NB4 (cell line): ENCODE data around the gene CPA1.

Source experiments
- DNase-seq: peaks from one replicate; pipeline ENCODE4 v3.0.0; 2010; ENCODE audit warnings: low read depth
- H3K4me3 ChIP-seq: one replicate; pipeline ENCODE4 v1.5.1; 2011; ENCODE audit warnings: mild to moderate bottlenecking, low read depth, low read length, moderate library complexity
- MYC ChIP-seq: IDR thresholded peaks from 2 replicates; pipeline ENCODE4 v1.6.1; 2011; ENCODE audit warnings: low read depth, low read length
- POLR2A ChIP-seq: IDR thresholded peaks from 2 replicates; pipeline ENCODE4 v1.6.1; 2011; ENCODE audit warnings: mild to moderate bottlenecking; ENCODE audit not compliant: insufficient read length; ENCODE audit errors: extremely low read depth
- TF ChIP-seq, protein P1 (sequence below): IDR thresholded peaks from one replicate; pipeline ENCODE4 v1.5.1; 2012; ENCODE audit warnings: low read depth, low read length
- TF ChIP-seq, protein P2 (sequence below): IDR thresholded peaks from 2 replicates; pipeline ENCODE4 v1.6.1; 2011; ENCODE audit warnings: low read depth, low read length

CPA1 gene

DNA sequence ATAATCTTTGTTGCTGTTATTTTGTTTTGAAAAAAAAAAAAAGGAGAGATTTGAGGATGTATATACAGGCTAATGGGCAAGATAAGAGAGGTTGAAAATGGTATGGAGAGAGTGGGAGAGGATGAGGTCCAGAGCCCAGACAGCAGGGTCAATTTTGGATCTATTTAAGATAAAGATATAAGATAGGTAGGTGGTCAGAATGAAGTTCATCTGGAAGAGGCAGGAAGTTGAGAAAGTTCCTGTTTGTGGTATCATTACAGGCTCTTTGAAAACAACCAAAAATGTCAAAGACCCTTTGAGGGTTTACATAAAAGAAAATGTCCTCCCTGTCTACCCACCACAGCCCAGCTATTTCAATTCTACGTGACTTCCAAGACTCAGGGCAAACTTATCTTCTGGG is 53.0 kb downstream of the CPA1 start:
- DNase-seq = peak; percentile 72
- H3K4me3 ChIP-seq = no peak overlapping the region
- TF ChIP-seq MYC = no peak
- TF ChIP-seq, protein P1, sequence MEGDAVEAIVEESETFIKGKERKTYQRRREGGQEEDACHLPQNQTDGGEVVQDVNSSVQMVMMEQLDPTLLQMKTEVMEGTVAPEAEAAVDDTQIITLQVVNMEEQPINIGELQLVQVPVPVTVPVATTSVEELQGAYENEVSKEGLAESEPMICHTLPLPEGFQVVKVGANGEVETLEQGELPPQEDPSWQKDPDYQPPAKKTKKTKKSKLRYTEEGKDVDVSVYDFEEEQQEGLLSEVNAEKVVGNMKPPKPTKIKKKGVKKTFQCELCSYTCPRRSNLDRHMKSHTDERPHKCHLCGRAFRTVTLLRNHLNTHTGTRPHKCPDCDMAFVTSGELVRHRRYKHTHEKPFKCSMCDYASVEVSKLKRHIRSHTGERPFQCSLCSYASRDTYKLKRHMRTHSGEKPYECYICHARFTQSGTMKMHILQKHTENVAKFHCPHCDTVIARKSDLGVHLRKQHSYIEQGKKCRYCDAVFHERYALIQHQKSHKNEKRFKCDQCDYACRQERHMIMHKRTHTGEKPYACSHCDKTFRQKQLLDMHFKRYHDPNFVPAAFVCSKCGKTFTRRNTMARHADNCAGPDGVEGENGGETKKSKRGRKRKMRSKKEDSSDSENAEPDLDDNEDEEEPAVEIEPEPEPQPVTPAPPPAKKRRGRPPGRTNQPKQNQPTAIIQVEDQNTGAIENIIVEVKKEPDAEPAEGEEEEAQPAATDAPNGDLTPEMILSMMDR = no peak
- TF ChIP-seq, protein P2, sequence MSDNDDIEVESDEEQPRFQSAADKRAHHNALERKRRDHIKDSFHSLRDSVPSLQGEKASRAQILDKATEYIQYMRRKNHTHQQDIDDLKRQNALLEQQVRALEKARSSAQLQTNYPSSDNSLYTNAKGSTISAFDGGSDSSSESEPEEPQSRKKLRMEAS = no peak
- no peak for TF ChIP-seq POLR2A

DNA sequence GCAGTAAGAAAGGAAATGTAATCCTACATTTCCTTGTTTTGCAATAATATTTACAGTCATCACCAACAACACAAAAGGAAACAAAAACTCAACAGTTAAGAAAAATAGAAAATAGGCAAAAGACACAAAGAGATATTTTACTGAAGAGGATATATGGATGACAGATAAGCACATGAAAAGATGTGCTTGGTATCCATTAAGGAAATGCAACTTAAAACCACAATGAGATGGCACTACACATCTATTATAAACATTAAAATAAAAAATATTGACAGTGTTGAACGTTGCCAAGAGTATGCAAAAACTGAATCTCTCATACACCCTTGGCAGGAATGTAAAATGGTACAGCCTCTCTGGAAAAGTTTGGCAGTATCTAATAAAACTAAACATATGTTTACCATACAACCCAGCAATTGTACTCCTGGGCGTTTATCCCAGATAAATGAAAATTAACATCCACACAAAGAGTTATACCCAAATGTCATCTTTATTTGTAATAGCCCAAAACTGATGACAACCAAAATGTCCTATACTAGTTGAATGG is 55.1 kb downstream of the CPA1 start:
- TF ChIP-seq, protein P2 = no peak
- TF ChIP-seq POLR2A = no peak
- TF ChIP-seq, protein P1 = no peak
- TF ChIP-seq MYC = no peak
- no peak for DNase-seq
- no peak overlapping the region for H3K4me3 ChIP-seq

DNA sequence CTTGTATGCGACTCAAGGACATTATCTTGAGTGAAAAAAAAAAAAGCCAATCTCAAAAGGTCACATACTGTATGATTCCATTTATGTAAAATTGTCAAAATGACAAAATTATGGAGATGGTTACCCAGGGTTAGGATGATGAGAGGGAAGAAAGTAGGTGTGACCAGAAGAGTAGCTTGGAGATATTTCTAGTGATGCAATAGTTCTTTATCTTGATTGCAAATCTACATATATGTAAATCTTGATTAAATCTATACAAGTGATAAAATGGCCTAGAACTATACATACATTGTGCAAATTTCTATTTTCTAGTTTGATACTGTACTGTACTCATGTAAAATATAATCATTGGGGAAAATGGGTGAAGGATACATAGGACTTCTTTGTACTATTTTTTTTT is 56.0 kb downstream of the CPA1 start:
- no peak overlapping the region for H3K4me3 ChIP-seq
- TF ChIP-seq POLR2A (no peak), MYC (no peak)
- TF ChIP-seq, protein P1 = no peak
- TF ChIP-seq, protein P2 = no peak
- DNase-seq = no peak
